ENCODE results near the gene GCHFR.

DNA sequence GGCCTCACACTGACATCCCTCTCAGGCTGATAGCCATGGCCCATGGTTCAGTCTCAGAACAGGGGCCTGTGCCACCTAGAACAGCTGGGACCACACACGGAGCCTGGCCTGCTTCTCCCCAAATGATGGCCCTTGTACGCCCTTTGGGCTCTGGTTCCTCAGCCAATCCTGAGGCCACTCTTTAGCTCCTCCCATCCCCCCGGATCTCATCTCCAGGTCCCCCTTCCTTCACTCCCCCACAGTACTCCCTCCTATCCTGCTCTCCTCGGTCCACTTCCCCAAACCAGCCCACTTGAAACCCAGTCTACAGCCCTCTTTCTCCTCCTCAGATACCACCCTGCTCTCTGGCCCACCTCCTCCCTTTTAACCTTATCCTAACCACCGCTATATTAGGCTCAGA lies 25.3 kb downstream of the GCHFR start:
- TF ChIP-seq POLR2A (IDR thresholded peaks at IDR 0.05) = no peak
- TF ChIP-seq, protein P1, sequence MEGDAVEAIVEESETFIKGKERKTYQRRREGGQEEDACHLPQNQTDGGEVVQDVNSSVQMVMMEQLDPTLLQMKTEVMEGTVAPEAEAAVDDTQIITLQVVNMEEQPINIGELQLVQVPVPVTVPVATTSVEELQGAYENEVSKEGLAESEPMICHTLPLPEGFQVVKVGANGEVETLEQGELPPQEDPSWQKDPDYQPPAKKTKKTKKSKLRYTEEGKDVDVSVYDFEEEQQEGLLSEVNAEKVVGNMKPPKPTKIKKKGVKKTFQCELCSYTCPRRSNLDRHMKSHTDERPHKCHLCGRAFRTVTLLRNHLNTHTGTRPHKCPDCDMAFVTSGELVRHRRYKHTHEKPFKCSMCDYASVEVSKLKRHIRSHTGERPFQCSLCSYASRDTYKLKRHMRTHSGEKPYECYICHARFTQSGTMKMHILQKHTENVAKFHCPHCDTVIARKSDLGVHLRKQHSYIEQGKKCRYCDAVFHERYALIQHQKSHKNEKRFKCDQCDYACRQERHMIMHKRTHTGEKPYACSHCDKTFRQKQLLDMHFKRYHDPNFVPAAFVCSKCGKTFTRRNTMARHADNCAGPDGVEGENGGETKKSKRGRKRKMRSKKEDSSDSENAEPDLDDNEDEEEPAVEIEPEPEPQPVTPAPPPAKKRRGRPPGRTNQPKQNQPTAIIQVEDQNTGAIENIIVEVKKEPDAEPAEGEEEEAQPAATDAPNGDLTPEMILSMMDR (IDR thresholded peaks at IDR 0.05) = no peak
